Measurements from ENCODE around the gene PRPF6. TPM values are rescaled to one million over a fixed set of nuclear protein-coding genes. Genes with fewer than 3 reads are reported as not detected.

PRPF6 gene
- total RNA-seq, 1 experiment from 2014 or later: 181 TPM

DNA sequence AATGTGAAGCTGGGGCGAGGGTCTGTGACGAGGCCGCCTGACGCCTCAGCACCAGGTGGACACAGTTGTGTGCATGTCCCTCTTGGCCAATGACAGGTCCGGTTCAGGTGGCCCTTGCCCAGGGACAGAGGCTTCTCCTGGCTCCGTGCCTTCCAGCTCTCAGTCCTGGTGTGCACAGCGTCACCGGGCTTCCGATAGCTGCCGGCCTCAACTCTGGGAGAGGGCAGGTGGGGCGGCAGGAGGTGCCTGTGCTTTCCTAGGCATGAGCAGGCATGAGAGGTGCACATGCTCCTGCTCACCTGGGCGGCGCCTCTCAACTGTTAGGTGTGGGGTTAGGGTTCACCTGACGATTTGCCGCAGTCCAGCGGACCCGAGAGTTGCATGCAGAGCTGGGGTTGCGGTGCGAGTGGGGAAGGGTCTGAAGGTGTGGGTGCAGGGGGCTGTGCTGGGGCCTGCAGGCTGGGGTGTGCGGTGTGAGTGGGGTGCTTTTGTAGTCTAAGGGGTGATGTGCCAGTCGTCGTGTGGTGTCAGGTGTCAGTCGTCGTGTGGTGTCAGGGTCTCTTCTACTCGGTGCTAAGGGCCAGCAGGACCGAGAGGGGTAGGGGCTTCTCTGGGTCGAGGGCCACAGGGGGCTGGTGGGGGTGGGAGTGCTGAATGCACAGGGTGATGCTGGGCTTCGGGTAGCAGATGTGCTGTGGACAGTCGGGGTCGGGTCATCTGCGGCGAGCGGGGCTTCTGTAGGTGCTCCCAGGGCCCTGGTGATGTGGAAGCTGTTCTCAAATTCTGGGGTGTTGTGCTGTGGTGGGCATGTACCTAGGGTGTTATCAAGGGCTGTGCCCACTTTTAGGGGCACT is 72.3 kb downstream of the PRPF6 start:
- Mint-ChIP-seq H3K4me3 (ENCODE audit: unreplicated experiment) (no peak overlapping the region), H3K9me3 (ENCODE audit: unreplicated experiment) (no peaks in the 10 kb centered on the region), H3K36me3 (ENCODE audit: insufficient read depth, unreplicated experiment) (peaks cover 6% of the 10 kb centered on the region), H3K4me1 (ENCODE audit: low read depth, unreplicated experiment) (peaks cover 4% of the 10 kb centered on the region), H3K27me3 (ENCODE audit: insufficient read depth, unreplicated experiment) (peaks cover 3% of the 10 kb centered on the region), H3K27ac (ENCODE audit: unreplicated experiment) (no peak overlapping the region)
- Histone ChIP-seq H3K27me3 (replicated peaks; ENCODE audit: control insufficient read depth, insufficient read depth, low read length) (no peaks in the 10 kb centered on the region; the same call in 1 of the 2 replicates), H3K36me3 (ENCODE audit: control insufficient read depth, insufficient read depth, low read length) (no peaks in the 10 kb centered on the region), H3K4me1 (peaks cover 12% of the 10 kb centered on the region), H3K9me3 (no peaks in the 10 kb centered on the region), H3K4me3 (ENCODE audit: low read depth, low read length) (no peak overlapping the region)
- DNase-seq: no peak
- POLR2A ChIA-PET: interaction anchor here (0.7 to 1.7 kb wide), 2 partner anchors 10 to 29 kb away, joined by 3 to 8 read pairs; partner anchors contain the start of gene TCEA2
- CTCF ChIA-PET: interaction anchor here (0.6 to 8.0 kb wide), 4 partner anchors 10 to 72 kb away, joined by 3 to 64 read pairs (median 4); partner anchors contain the start of genes OPRL1, RGS19 and TCEA2
- BruUV-seq (replicated peaks): no TSS peak
- TF ChIP-seq, protein P1, sequence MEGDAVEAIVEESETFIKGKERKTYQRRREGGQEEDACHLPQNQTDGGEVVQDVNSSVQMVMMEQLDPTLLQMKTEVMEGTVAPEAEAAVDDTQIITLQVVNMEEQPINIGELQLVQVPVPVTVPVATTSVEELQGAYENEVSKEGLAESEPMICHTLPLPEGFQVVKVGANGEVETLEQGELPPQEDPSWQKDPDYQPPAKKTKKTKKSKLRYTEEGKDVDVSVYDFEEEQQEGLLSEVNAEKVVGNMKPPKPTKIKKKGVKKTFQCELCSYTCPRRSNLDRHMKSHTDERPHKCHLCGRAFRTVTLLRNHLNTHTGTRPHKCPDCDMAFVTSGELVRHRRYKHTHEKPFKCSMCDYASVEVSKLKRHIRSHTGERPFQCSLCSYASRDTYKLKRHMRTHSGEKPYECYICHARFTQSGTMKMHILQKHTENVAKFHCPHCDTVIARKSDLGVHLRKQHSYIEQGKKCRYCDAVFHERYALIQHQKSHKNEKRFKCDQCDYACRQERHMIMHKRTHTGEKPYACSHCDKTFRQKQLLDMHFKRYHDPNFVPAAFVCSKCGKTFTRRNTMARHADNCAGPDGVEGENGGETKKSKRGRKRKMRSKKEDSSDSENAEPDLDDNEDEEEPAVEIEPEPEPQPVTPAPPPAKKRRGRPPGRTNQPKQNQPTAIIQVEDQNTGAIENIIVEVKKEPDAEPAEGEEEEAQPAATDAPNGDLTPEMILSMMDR (IDR thresholded peaks at IDR 0.05; ENCODE audit: insufficient read depth in 1 of 2, low read depth in 1 of 2, low read length in 1 of 2, severe bottlenecking in 1 of 2, unreplicated experiment in 1 of 2): no peak
- intact Hi-C loops (cut with micrococcal nuclease; ENCODE audit: unreplicated experiment): no loop called here

DNA sequence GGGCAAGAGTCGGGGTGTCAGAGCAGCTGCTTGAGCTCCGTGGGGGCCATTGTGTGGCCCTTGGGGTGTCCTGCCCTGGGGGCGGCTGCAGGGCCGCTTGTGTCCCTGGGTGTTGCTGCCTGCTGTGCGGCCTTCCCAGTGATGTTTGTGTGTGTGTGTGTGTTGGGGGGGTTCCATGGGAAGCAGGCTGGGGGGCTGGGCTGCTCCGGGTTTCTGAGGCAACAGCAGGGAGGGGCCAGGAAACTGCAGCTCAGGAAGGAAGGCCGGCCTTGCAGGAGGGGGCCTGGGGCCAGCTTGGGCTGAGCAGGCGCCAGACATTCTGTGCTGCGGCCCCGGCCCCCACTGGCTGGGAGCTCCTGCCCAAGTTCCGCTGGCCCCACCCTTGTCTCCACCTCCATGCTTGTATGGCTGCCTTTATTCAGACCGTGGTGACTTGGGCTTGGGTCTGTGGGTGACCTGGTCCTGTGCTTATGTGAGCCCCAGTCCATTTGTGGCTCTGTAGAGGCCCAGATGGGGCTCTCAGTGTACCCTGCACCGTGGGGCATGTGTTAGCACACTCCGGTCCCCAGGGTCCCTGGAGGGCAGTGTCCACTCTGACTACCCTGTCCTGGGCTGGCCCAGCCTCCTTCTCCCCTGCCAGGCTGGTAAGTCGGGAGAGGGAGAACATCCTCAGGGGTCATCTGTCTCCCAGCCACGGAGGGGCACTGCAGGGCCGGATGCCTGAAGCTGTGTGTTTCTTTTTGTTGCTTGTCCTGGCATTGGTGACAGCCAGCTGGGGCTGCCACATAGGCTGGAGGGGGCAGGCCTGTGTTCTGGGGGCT is 73.1 kb downstream of the PRPF6 start:
- TF ChIP-seq, protein P1 (IDR thresholded peaks at IDR 0.05; ENCODE audit: insufficient read depth in 1 of 2, low read depth in 1 of 2, low read length in 1 of 2, severe bottlenecking in 1 of 2, unreplicated experiment in 1 of 2): peak; percentile 9 to 40
- Mint-ChIP-seq H3K4me1 (ENCODE audit: low read depth, unreplicated experiment) (peaks cover 7% of the 10 kb centered on the region), H3K27me3 (ENCODE audit: insufficient read depth, unreplicated experiment) (peaks cover under 1% of the 10 kb centered on the region), H3K4me3 (ENCODE audit: unreplicated experiment) (no peak overlapping the region), H3K9me3 (ENCODE audit: unreplicated experiment) (no peaks in the 10 kb centered on the region), H3K27ac (ENCODE audit: unreplicated experiment) (no peak overlapping the region), H3K36me3 (ENCODE audit: insufficient read depth, unreplicated experiment) (peaks cover 6% of the 10 kb centered on the region)
- no peaks in the 10 kb centered on the region for H3K9me3 ChIP-seq
- ChIA-PET CTCF (interaction anchor here (0.6 to 8.0 kb wide), 4 partner anchors 9 to 73 kb away, joined by 3 to 64 read pairs (median 6); partner anchors contain the start of genes PRPF6 and TCEA2), POLR2A (interaction anchor here (0.6 to 1.7 kb wide), 4 partner anchors 9 to 516 kb away, joined by 3 to 8 read pairs (median 3); partner anchors contain the start of gene TCEA2)
- no peak overlapping the region for H3K4me3 ChIP-seq (ENCODE audit: low read depth, low read length)
- no TSS peak for BruUV-seq (replicated peaks)
- no peaks in the 10 kb centered on the region for H3K36me3 ChIP-seq (ENCODE audit: control insufficient read depth, insufficient read depth, low read length)
- intact Hi-C loops (cut with micrococcal nuclease; ENCODE audit: unreplicated experiment): no loop called here
- no peaks in the 10 kb centered on the region; the same call in 1 of the 2 replicates for H3K27me3 ChIP-seq (replicated peaks; ENCODE audit: control insufficient read depth, insufficient read depth, low read length)
- peak in 1 of 2 experiments; percentile 59 for DNase-seq
- peaks cover 17% of the 10 kb centered on the region for H3K4me1 ChIP-seq

DNA sequence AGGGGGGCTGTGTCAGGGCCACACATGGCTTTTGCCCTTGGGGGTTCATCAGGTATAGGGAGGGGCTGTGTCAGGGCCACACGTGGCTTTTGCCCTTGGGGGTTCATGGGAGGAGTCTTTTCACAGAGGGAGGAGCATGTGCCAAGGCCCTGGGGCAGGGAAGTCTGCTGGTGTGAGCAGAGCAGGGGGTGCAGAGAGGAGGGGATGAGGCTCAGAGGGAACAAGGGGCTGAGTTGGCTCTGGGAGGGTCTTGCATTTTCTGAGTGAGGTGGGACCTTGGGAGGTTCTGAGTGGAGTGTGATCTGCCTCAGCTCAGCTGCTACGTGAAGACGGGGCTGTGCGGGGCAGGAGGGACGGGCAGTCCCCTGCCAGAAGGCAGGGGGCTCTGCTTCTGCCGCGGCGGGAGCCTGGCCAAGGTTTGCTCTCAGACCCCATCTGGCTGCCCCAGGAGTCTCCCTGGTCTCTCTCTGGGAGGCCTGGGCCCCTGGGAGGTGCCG is 74.5 kb downstream of the PRPF6 start:
- Mint-ChIP-seq H3K9me3 (ENCODE audit: unreplicated experiment) (no peaks in the 10 kb centered on the region), H3K36me3 (ENCODE audit: insufficient read depth, unreplicated experiment) (peaks cover 6% of the 10 kb centered on the region), H3K4me3 (ENCODE audit: unreplicated experiment) (no peak overlapping the region), H3K27me3 (ENCODE audit: insufficient read depth, unreplicated experiment) (no peaks in the 10 kb centered on the region), H3K4me1 (ENCODE audit: low read depth, unreplicated experiment) (peaks cover 7% of the 10 kb centered on the region), H3K27ac (ENCODE audit: unreplicated experiment) (no peak overlapping the region)
- ChIA-PET CTCF (interaction anchor here (0.6 to 8.0 kb wide), 2 partner anchors 17 to 159 kb away, joined by 3 to 64 read pairs; no protein-coding TSS in a partner anchor), POLR2A (no interaction called here)
- H3K4me1 ChIP-seq: peaks cover 14% of the 10 kb centered on the region
- no peaks in the 10 kb centered on the region; the same call in 1 of the 2 replicates for H3K27me3 ChIP-seq (replicated peaks; ENCODE audit: control insufficient read depth, insufficient read depth, low read length)
- no TSS peak for BruUV-seq (replicated peaks)
- no peaks in the 10 kb centered on the region for H3K9me3 ChIP-seq
- H3K36me3 ChIP-seq (ENCODE audit: control insufficient read depth, insufficient read depth, low read length): no peaks in the 10 kb centered on the region
- no peak overlapping the region for H3K4me3 ChIP-seq (ENCODE audit: low read depth, low read length)
- DNase-seq: no peak
- intact Hi-C loops (cut with micrococcal nuclease; ENCODE audit: unreplicated experiment): no loop called here
- TF ChIP-seq, protein P1 (IDR thresholded peaks at IDR 0.05; ENCODE audit: insufficient read depth in 1 of 2, low read depth in 1 of 2, low read length in 1 of 2, severe bottlenecking in 1 of 2, unreplicated experiment in 1 of 2): no peak

Measured in Caco-2 (cell line).